Activated naive CD8-positive, alpha-beta T cell treated with anti-CD3 and anti-CD28 coated beads, Interleukin-2, amount 50 U/mL, for 16 hours (primary cell): ENCODE data around the gene EMC1.
"Not testable (repeated sequence)": the region's sequence is repeated elsewhere in the genome, so short reads cannot be mapped to it uniquely, and the experiment has no call there.

Experiments
- DNase-seq: peaks from one replicate; pipeline ENCODE4 v3.0.0-alpha.2; 2020; ENCODE audit warnings: low read depth, low spot score

EMC1 gene

GRCh38 chr1:19260211-19261138 lies 9.2 kb upstream of the EMC1 start:
- no peak for DNase-seq

DNA sequence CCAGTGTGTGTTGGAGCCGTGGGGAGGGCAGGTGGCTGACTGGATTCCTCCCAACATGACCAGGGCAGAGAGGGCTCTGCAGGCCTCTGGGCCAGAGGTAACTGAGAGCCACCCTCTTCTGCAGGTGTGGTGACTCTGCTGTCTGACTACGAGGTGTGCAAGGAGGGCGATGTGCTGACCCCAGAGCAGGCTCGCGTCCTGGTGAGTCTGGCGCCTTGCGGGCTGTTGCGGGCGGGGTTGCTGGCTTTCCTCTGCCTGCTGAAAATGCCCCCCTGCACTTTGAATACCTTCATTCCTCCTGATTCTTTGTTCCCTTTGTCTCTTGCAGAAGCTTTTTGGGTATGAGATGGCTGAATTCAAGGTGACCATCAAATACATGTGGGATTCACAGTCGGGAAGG lies 7.0 kb upstream of the EMC1 start:
- no peak for DNase-seq

GRCh38 chr1:19257178-19257914 lies 6.0 kb upstream of the EMC1 start:
- DNase-seq, result no peak

DNA sequence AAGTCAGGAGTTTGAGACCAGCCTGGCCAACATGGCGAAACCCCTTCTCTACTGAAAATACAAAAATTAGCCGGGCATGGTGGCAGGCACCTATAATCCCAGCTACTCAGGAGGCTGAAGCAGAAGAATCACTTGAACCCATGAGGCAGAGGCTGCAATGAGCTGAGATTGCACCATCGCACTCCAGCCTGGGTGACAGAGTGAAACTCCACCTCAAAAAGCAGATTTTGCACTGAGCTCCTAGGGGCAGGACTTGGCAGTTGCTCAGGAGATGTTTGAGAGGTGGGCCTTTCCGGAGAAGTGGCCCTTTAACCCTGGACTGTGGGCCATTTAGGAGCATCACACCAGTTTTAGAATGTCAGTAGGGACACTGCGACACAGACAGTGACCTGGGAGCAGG lies 5.0 kb upstream of the EMC1 start:
- DNase-seq, result not testable (repeated sequence)

DNA sequence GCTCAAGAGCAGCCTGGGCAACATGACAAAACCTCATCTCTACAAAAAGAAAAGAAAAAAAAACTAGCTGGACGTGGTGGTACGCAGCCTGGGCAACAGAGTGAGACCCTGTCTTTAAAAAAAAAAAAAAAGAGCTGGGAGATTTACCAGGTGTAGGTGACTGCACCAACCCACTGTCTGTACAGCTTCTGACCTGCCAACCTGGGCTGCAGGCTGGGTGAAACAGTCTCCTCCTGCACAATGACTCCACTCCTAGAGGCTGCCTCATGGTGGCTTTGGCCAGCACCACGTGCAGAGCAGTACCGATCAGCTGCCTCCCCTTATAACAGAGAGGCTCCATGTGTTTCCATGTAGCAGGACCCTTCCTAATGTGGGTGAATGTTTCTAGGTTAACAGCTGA lies 4.0 kb upstream of the EMC1 start:
- no peak for DNase-seq

GRCh38 chr1:19254416-19254815 lies 3.1 kb upstream of the EMC1 start:
- no peak for DNase-seq

GRCh38 chr1:19250629-19251304 lies 557 bp downstream of the EMC1 start:
- no peak for DNase-seq

DNA sequence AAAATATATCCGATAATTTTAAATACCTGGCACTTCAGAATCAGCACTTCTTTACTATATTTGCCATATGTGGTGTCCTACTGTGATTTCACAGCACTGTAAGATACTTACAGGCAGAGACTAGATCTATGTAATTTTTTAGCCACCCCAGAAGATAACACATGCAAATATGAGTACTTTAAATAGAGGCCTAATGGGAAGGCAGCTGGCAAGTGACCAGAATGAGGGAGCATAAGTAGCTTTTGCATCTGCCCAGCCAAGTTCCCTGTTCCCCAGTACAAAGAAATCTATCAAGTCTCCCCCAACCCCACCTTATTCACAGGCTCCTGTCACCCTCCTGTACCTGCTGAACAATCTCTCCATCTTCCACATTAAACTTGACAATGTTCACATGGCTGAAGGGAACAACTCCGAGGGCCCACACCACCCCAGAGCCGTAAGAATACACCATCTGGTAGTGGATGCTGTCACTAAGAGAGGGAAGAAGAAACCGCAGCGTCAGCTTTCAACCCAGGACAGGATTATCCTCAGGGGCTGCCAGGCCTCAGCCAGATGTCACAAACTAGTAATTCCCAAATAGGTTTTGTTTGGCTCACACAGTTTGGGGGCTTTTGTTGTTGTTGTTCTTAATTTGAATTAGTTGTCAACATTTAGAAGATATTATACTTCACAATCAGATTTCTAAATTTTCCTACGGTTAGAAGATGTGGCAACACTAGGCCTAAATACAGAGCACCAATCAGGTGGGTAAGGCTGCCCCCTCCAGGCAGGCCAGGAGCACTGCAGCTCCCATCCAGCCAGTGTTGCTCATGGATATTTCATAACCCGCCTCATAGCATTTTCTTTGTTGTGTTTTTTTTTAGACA lies 10.4 kb downstream of the EMC1 start:
- DNase-seq, result peak; percentile 42

GRCh38 chr1:19239876-19240275 lies 11.4 kb downstream of the EMC1 start:
- DNase-seq, result no peak

GRCh38 chr1:19234224-19234623 lies 17.1 kb downstream of the EMC1 start:
- no peak for DNase-seq

- no peak for DNase-seq
Observed at GRCh38 chr1:19232524-19232846, 18.8 kb downstream of the EMC1 start.

GRCh38 chr1:19231736-19232523 lies 19.4 kb downstream of the EMC1 start:
- DNase-seq, result not testable (repeated sequence)

DNA sequence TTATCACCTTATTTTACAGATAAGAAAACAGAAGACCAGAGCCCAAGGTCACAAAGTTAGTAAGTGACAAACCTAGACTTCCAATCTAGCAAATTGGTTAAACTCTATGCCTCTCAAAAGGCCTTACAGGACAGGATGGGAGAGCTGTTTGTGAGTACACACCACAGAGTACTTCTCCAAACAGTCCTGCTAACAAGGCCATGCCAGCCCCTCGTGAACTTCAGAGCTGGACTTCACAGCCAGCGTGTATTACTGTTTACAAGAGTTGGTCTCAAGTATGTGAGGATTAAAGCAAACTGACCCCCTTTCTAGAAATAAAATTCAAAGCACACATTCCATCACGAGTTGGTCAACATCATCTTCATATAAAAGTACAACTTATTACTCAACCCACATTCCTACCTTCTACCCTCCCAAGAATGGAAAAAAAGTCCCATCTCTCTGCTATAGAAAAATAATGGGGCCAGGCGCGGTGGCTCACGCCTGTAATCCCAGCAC lies 21.4 kb downstream of the EMC1 start:
- no peak for DNase-seq

DNA sequence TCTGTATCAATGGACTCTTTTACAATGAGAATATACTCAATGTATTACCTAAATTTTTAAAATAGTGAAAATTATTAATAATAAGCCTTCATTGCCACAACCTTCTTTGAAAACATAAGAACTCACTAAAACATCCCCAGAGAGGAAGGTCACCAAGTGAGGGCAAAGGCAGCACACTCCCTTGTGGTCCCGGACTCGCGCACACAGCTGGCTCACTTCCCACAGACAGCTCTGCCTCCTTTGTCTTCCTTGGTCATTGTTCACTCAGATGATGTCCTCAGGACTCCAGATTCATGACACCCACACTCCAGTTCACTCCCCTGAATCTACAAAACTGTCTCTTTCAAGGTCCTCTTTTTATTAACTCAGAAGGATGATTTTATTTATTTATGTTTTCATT lies 22.1 kb downstream of the EMC1 start:
- DNase-seq, result no peak

DNA sequence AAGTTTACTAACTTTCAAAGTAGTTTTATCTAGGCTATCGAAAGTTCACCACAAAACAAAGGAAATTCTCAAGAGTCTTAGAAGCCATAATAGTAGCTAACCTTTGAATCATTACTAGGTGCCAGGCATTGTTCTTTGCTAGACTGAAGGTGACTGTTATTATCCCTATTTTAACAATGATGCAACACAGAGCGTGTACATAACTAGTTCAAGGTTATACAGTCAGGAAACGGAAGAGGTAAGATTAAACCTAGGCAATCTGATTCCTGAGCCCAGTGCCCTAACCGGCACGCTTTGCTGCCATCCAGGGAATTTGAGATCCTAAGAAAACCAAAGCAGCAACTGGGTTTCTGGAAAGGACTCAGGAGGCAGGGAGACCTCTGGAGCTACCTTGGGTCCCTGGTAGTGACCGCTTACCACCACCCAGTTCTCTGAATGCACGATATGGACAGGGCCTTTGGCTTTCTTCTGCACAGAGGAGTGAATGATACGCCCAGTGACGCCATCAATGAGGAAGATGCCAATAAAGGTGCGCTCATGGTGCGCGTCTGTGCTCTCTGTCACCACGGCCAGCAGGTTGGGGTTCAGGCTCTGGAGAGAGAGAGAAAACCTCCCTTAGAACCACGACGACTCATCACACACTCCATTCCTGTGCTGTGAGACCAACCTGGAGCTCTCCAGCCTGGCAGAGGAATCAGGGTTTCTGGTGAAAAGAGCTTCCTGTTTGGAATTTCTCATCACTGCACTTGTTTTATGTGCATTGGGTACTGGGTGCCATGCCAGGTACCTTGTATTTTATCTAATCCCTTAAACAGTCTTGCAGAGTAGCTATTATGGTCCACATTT lies 28.1 kb downstream of the EMC1 start:
- no peak for DNase-seq

DNA sequence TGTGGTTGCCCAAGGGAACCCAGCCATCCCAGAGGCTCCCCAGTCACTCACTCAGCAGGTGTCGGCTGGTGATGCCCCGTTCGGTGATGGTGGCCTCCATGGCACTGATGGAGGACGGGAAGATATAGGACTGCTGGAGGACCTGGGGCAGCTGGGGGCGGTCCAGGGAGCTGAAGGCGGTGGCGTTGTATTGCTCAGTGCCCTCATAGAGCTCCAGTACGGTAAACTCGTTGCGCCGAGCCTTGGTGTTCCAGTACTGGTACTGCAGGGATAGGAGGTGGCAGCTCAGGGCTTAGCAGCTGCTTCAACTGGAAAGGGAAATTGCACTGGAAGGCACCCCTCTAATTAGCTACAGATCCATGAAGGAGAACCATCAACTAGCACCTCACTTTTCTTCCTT lies 28.8 kb downstream of the EMC1 start:
- DNase-seq, result no peak

GRCh38 chr1:19220991-19221390 lies 30.3 kb downstream of the EMC1 start:
- no peak for DNase-seq

DNA sequence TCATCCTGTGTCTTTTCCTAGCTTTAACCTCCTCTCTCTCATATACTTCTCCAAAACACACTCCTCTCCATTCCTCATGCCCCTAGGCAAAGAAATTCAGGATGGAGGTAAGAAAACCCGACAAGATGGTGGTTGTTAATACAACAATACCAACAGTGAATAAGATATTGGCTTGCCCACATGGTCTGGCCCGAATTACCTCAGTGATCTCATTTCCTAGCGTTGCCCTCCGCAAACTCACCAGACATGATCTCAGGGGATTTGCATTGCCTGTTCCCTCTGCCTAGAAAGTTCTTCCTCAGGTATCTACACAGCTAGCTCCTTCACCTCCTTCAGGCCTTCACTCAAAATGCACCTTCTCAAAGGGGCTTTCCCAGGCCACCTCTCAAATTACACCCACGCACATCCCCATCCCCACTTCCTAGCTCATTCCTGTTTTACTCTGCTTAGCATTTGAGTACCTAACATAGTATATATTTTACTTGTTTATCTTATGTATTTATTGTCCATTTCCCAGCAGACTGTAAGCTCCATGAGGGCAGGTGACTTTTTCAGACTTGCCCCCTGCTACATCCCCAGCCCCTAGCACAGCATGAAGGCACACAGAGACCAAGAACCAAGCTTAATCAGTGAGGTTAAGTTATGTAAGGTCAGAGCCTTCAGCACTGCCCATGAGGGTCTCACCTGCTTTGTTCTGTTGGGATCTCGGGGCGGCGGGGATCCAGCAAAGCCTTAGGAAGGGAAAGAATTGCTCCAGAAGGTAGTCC lies 31.1 kb downstream of the EMC1 start:
- no peak for DNase-seq

GRCh38 chr1:19219451-19219850 lies 31.9 kb downstream of the EMC1 start:
- no peak for DNase-seq
